H9 (cell line): ENCODE results near the gene TOM1L2. TPM values are rescaled to one million over a fixed set of nuclear protein-coding genes. Genes with fewer than 3 reads are reported as not detected.

Experiments
- DNase-seq: peaks from one replicate; pipeline ENCODE4 v3.0.0-alpha.2; 2017
- H2AFZ ChIP-seq: one replicate; pipeline ENCODE4 v1.6.1; 2013; ENCODE audit warnings: mild to moderate bottlenecking, low read length, control low read depth, moderate library complexity
- H2AK5ac ChIP-seq: 2 replicates; pipeline ENCODE4 v1.6.1; 2013; ENCODE audit warnings: low read length, control low read depth, mixed read lengths; ENCODE audit not compliant: insufficient read length
- H2BK120ac ChIP-seq: one replicate; pipeline ENCODE4 v1.6.1; 2013; ENCODE audit warnings: low read depth, mild to moderate bottlenecking, low read length, control low read depth, inconsistent platforms; ENCODE audit not compliant: poor library complexity, severe bottlenecking
- H2BK12ac ChIP-seq: 2 replicates; pipeline ENCODE4 v1.6.1; 2013; ENCODE audit warnings: low read length, control low read depth, mixed read lengths, low read depth; ENCODE audit not compliant: insufficient read length
- H2BK15ac ChIP-seq: 2 replicates; pipeline ENCODE4 v1.6.1; 2013; ENCODE audit warnings: low read depth, low read length, control low read depth
- H2BK20ac ChIP-seq: one replicate; pipeline ENCODE4 v1.6.1; 2013; ENCODE audit warnings: low read depth, mild to moderate bottlenecking, low read length, control low read depth, inconsistent platforms; ENCODE audit not compliant: poor library complexity, severe bottlenecking
- H2BK5ac ChIP-seq: 2 replicates; pipeline ENCODE4 v1.6.1; 2013; ENCODE audit warnings: low read length, control low read depth, mixed read lengths; ENCODE audit not compliant: insufficient read length
- H3K14ac ChIP-seq: 2 replicates; pipeline ENCODE4 v1.6.1; 2013; ENCODE audit warnings: low read length, control low read depth; ENCODE audit not compliant: insufficient read depth
- H3K18ac ChIP-seq: 2 replicates; pipeline ENCODE4 v1.6.1; 2013; ENCODE audit warnings: low read depth, mild to moderate bottlenecking, mixed read lengths, low read length, control low read depth; ENCODE audit not compliant: insufficient read length
- H3K23ac ChIP-seq: 2 replicates; pipeline ENCODE4 v1.6.1; 2013; ENCODE audit warnings: low read length, control low read depth, mixed read lengths, low read depth; ENCODE audit not compliant: insufficient read length
- H3K23me2 ChIP-seq: 2 replicates; pipeline ENCODE4 v1.6.1; 2013; ENCODE audit warnings: low read depth, mild to moderate bottlenecking, mixed read lengths, low read length, control low read depth; ENCODE audit not compliant: insufficient read length, poor library complexity, severe bottlenecking
- H3K27ac ChIP-seq: 2 replicates; pipeline ENCODE4 v1.5.1; 2013; ENCODE audit warnings: low read length, control low read depth, mixed read lengths, low read depth; ENCODE audit not compliant: insufficient read length
- H3K27me3 ChIP-seq: 2 replicates; pipeline ENCODE4 v1.6.1; 2013; ENCODE audit warnings: low read length, control low read depth, inconsistent platforms; ENCODE audit not compliant: insufficient read depth
- H3K4ac ChIP-seq: 2 replicates; pipeline ENCODE4 v1.6.1; 2013; ENCODE audit warnings: low read depth, mild to moderate bottlenecking, control low read depth, inconsistent platforms, low read length, moderate library complexity
- H3K4me1 ChIP-seq: 2 replicates; pipeline ENCODE4 v1.6.1; 2013; ENCODE audit warnings: low read length, control low read depth, inconsistent platforms; ENCODE audit not compliant: insufficient read depth
- H3K4me2 ChIP-seq: 2 replicates; pipeline ENCODE4 v1.6.1; 2013; ENCODE audit warnings: low read length, control low read depth, mixed read lengths; ENCODE audit not compliant: insufficient read length, insufficient read depth
- H3K56ac ChIP-seq: 2 replicates; pipeline ENCODE4 v1.6.1; 2013; ENCODE audit warnings: low read depth, mild to moderate bottlenecking, mixed read lengths, low read length, control low read depth; ENCODE audit not compliant: insufficient read length
- H3K79me1 ChIP-seq: 2 replicates; pipeline ENCODE4 v1.6.1; 2013; ENCODE audit warnings: low read depth, mild to moderate bottlenecking, moderate library complexity, low read length, control low read depth, inconsistent platforms; ENCODE audit not compliant: insufficient read depth, poor library complexity, severe bottlenecking
- H3K79me2 ChIP-seq: 2 replicates; pipeline ENCODE4 v1.6.1; 2013; ENCODE audit warnings: low read length, control low read depth, inconsistent platforms; ENCODE audit not compliant: insufficient read depth
- H3K9ac ChIP-seq: 2 replicates; pipeline ENCODE4 v1.6.1; 2013; ENCODE audit warnings: low read length, control low read depth, mixed read lengths; ENCODE audit not compliant: insufficient read length; ENCODE audit errors: extremely low read depth
- H3K9me3 ChIP-seq: one replicate; pipeline ENCODE4 v1.6.1; 2013; ENCODE audit warnings: low read depth, low read length, inconsistent platforms; ENCODE audit not compliant: control insufficient read depth
- H3T11ph ChIP-seq: one replicate; pipeline ENCODE4 v1.6.1; 2013; ENCODE audit warnings: mild to moderate bottlenecking, low read length, control low read depth, inconsistent platforms
- H4K20me1 ChIP-seq: one replicate; pipeline ENCODE4 v1.6.1; 2013; ENCODE audit not compliant: control insufficient read depth, insufficient read length, insufficient read depth
- H4K5ac ChIP-seq: 2 replicates; pipeline ENCODE4 v1.6.1; 2013; ENCODE audit warnings: low read depth, mild to moderate bottlenecking, mixed read lengths, low read length, control low read depth; ENCODE audit not compliant: insufficient read length
- H4K8ac ChIP-seq: replicated peaks from 2 replicates; pipeline ENCODE4 v1.6.1; 2013; ENCODE audit warnings: low read length, control low read depth, mixed read lengths, low read depth; ENCODE audit not compliant: insufficient read length
- H4K91ac ChIP-seq: 2 replicates; pipeline ENCODE4 v1.6.1; 2013; ENCODE audit warnings: low read depth, mild to moderate bottlenecking, moderate library complexity, mixed read lengths, low read length, control low read depth; ENCODE audit not compliant: insufficient read length
- H3K27ac Mint-ChIP-seq, 3 experiments: 2 replicates in 2 of 3; 3 replicates in 1 of 3; pipeline ENCODE4 v1.8.0; 2020 to 2021; ENCODE audit warnings: mixed read lengths in 3 of 3, mild to moderate bottlenecking in 1 of 3, moderate library complexity in 1 of 3
- H3K27me3 Mint-ChIP-seq: 2 replicates; pipeline ENCODE4 v1.8.0; 2021; ENCODE audit warnings: low read depth, mild to moderate bottlenecking, moderate library complexity, mixed read lengths
- H3K36me3 Mint-ChIP-seq, 3 experiments: 2 replicates in 2 of 3; 3 replicates in 1 of 3; pipeline ENCODE4 v1.8.0; 2020 to 2021; ENCODE audit warnings: low read depth in 3 of 3, mixed read lengths in 3 of 3; ENCODE audit not compliant: insufficient read depth in 1 of 3
- H3K4me1 Mint-ChIP-seq, 2 experiments: 2 replicates each; pipeline ENCODE4 v1.8.0; 2020; ENCODE audit warnings: mixed read lengths in 2 of 2
- H3K4me3 Mint-ChIP-seq, 2 experiments: 2 replicates in 1 of 2; 3 replicates in 1 of 2; pipeline ENCODE4 v1.8.0; 2020 to 2021; ENCODE audit warnings: mild to moderate bottlenecking in 2 of 2, mixed read lengths in 2 of 2, moderate library complexity in 1 of 2
- H3K9me3 Mint-ChIP-seq, 2 experiments: 2 replicates in 1 of 2; 3 replicates in 1 of 2; pipeline ENCODE4 v1.8.0; 2020; ENCODE audit warnings: mild to moderate bottlenecking in 2 of 2, mixed read lengths in 2 of 2, moderate library complexity in 1 of 2
- CTCF ChIP-seq: fragments of 200-600 bp; sonication (generic); conservative IDR thresholded peaks from 3 replicates; pipeline ENCODE4 v1.8.0; 2021; ENCODE audit warnings: antibody characterized with exemption, mild to moderate bottlenecking
- WGBS: extraction: QIAGEN DNeasy Blood & Tissue Kit; methylation state at CpG from one replicate; pipeline ENCODE4 v1.1.7; 2013; ENCODE audit warnings: missing lambda C conversion rate, low lambda C conversion rate, mixed read lengths; ENCODE audit not compliant: insufficient read length; ENCODE audit errors: extremely low coverage; 5-methylcytosine and 5-hydroxymethylcytosine counted together
- total RNA-seq: library from RNA; stranded (reverse); gene quantifications from 2 replicates; pipeline ENCODE4 v1.2.1, GENCODE V29; 2021

TOM1L2 gene
- total RNA-seq, 1 experiment from 2014 or later, result 4.6 TPM

DNA sequence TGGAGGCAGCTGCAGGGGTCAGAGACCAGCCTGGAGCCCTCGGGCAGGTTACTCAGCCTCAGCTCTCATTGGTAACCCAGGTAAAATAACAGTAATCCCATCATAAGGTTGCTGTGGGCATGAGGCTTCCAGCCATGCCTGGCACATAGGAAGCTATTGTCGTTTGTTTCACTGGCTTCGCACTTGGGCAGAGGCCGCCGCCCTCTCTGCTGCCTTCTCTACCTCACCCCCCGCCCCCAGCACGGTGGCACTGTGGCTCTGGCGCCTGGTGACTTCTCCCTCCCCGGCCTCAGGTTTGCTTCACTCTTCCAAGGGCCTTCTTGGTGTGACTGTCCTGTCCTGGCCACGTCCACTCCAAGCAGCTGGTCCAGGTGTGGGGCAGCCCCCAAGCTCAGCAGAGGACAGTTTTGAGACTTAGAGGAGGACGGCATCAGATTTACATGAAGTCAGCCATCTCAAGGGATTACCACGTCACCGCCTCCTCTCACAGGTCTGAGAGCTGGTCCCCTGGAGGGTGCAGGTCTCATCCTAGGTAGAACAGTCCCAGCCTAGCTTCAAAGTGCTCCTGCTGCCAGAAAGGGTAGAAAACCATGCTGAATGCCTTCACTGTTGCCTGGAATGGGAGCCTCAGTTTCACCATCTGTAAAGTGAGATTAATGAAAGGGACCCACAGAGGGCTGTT, 170.3 kb downstream of the TOM1L2 start:
- Histone ChIP-seq H3T11ph (no peak overlapping the region), H3K4ac (no peak overlapping the region), H4K20me1 (no peaks in the 10 kb centered on the region), H3K79me2 (no peaks in the 10 kb centered on the region), H3K14ac (no peak overlapping the region), H3K23me2 (no peaks in the 10 kb centered on the region), H3K56ac (no peak overlapping the region), H4K8ac (no peak overlapping the region), H2AFZ (no peak overlapping the region), H2BK120ac (no peak overlapping the region), H4K91ac (no peak overlapping the region), H3K27ac (no peak overlapping the region), H3K4me2 (no peak overlapping the region), H2BK20ac (no peak overlapping the region), H3K27me3 (no peaks in the 10 kb centered on the region; the same call in 1 of the 2 replicates), H2BK12ac (no peak overlapping the region), H3K79me1 (no peaks in the 10 kb centered on the region), H3K9me3 (no peaks in the 10 kb centered on the region), H3K23ac (no peak overlapping the region), H4K5ac (no peak overlapping the region), H3K4me1 (no peaks in the 10 kb centered on the region), H3K18ac (no peak overlapping the region), H3K9ac (no peak overlapping the region), H2BK15ac (no peak overlapping the region), H2AK5ac (no peak overlapping the region), H2BK5ac (no peak overlapping the region)
- no peak overlapping the region for H3K4me3 Mint-ChIP-seq
- no CpG with 5 or more reads among the region's 13 CpGs for WGBS
- H3K36me3 Mint-ChIP-seq, result no peaks in the 10 kb centered on the region; a peak in 1 of 7 replicates
- no peak for TF ChIP-seq CTCF
- H3K9me3 Mint-ChIP-seq, result no peaks in the 10 kb centered on the region; a peak in 1 of 5 replicates
- DNase-seq, result no peak
- H3K4me1 Mint-ChIP-seq, result peaks cover 11 to 26% of the 10 kb centered on the region in 2 experiments
- no peak overlapping the region for H3K27ac Mint-ChIP-seq
- H3K27me3 Mint-ChIP-seq, result peaks cover 37% of the 10 kb centered on the region
